ENCODE results near the gene TGFBR1. TPM values are rescaled to one million over a fixed set of nuclear protein-coding genes. Genes with fewer than 3 reads are reported as not detected.

Gene TGFBR1
- total and polyA plus RNA-seq, 2 donors (not counting 1 experiment from before 2014, with no cell fraction given) = 78.5 to 79.1 TPM

GRCh38 chr9:99167119-99167518 lies 62.2 kb downstream of the TGFBR1 start:
- no peak for DNase-seq (ENCODE audit: low read depth in 2 of 2)
- Histone ChIP-seq H3K4me2 (ENCODE audit: extremely low read depth, insufficient read depth, low read length) (no peak overlapping the region), H3K4me1 (ENCODE audit: control insufficient read depth, extremely low read depth, insufficient read depth, low read length) (no peaks in the 10 kb centered on the region), H3K9me3 (ENCODE audit: control insufficient read depth, insufficient read depth, low read depth, low read length) (no peaks in the 10 kb centered on the region), H3K27ac (ENCODE audit: insufficient read depth, low read length) (no peak overlapping the region), H3K9ac (ENCODE audit: insufficient read depth, low read length) (no peak overlapping the region), H3K79me2 (ENCODE audit: control insufficient read depth, insufficient read depth, low read length) (no peaks in the 10 kb centered on the region), H3K4me3 (replicated peaks in 1 of 4; ENCODE audit: control extremely low read depth in 1 of 4, insufficient read depth in 1 of 4, low read depth in 3 of 4, low read length in 4 of 4) (no peak overlapping the region), H3K36me3 (ENCODE audit: control insufficient read depth, insufficient read depth, low read length) (no peaks in the 10 kb centered on the region), H2AFZ (ENCODE audit: low read length) (no peak overlapping the region), H4K20me1 (ENCODE audit: control insufficient read depth, extremely low read depth, insufficient read depth, low read length) (no peaks in the 10 kb centered on the region), H3K27me3 (ENCODE audit: control insufficient read depth, insufficient read depth, low read length) (peaks cover 8% of the 10 kb centered on the region)
- no peak for TF ChIP-seq EZH2 (IDR thresholded peaks at IDR 0.05; ENCODE audit: low read length, missing control alignments)
- no peak for TF ChIP-seq CTCF (conservative IDR thresholded peaks at IDR 0.05 in 1 of 2, IDR thresholded peaks at IDR 0.05 in 1 of 2; ENCODE audit: low read depth in 1 of 2, low read length in 2 of 2)

GRCh38 chr9:99167694-99168093 lies 62.8 kb downstream of the TGFBR1 start:
- H3K27ac ChIP-seq (ENCODE audit: insufficient read depth, low read length) = no peak overlapping the region
- no peak overlapping the region for H3K4me3 ChIP-seq (replicated peaks in 1 of 4; ENCODE audit: control extremely low read depth in 1 of 4, insufficient read depth in 1 of 4, low read depth in 3 of 4, low read length in 4 of 4)
- peaks cover 8% of the 10 kb centered on the region for H3K27me3 ChIP-seq (ENCODE audit: control insufficient read depth, insufficient read depth, low read length)
- TF ChIP-seq EZH2 (IDR thresholded peaks at IDR 0.05; ENCODE audit: low read length, missing control alignments) = no peak
- no peak for TF ChIP-seq CTCF (conservative IDR thresholded peaks at IDR 0.05 in 1 of 2, IDR thresholded peaks at IDR 0.05 in 1 of 2; ENCODE audit: low read depth in 1 of 2, low read length in 2 of 2)
- H2AFZ ChIP-seq (ENCODE audit: low read length) = no peak overlapping the region
- no peaks in the 10 kb centered on the region for H3K36me3 ChIP-seq (ENCODE audit: control insufficient read depth, insufficient read depth, low read length)
- H3K9me3 ChIP-seq (ENCODE audit: control insufficient read depth, insufficient read depth, low read depth, low read length) = no peaks in the 10 kb centered on the region
- no peaks in the 10 kb centered on the region for H4K20me1 ChIP-seq (ENCODE audit: control insufficient read depth, extremely low read depth, insufficient read depth, low read length)
- no peak overlapping the region for H3K9ac ChIP-seq (ENCODE audit: insufficient read depth, low read length)
- H3K4me2 ChIP-seq (ENCODE audit: extremely low read depth, insufficient read depth, low read length) = no peak overlapping the region
- no peaks in the 10 kb centered on the region for H3K79me2 ChIP-seq (ENCODE audit: control insufficient read depth, insufficient read depth, low read length)
- no peaks in the 10 kb centered on the region for H3K4me1 ChIP-seq (ENCODE audit: control insufficient read depth, extremely low read depth, insufficient read depth, low read length)
- no peak for DNase-seq (ENCODE audit: low read depth in 2 of 2)

- no peak overlapping the region for H3K9ac ChIP-seq (ENCODE audit: insufficient read depth, low read length)
- no peaks in the 10 kb centered on the region for H4K20me1 ChIP-seq (ENCODE audit: control insufficient read depth, extremely low read depth, insufficient read depth, low read length)
- no peak for DNase-seq (ENCODE audit: low read depth in 2 of 2)
- no peaks in the 10 kb centered on the region for H3K9me3 ChIP-seq (ENCODE audit: control insufficient read depth, insufficient read depth, low read depth, low read length)
- H3K4me1 ChIP-seq (ENCODE audit: control insufficient read depth, extremely low read depth, insufficient read depth, low read length) = no peaks in the 10 kb centered on the region
- H3K4me2 ChIP-seq (ENCODE audit: extremely low read depth, insufficient read depth, low read length) = no peak overlapping the region
- no peak overlapping the region for H3K4me3 ChIP-seq (replicated peaks in 1 of 4; ENCODE audit: control extremely low read depth in 1 of 4, insufficient read depth in 1 of 4, low read depth in 3 of 4, low read length in 4 of 4)
- H3K27ac ChIP-seq (ENCODE audit: insufficient read depth, low read length) = no peak overlapping the region
- TF ChIP-seq EZH2 (IDR thresholded peaks at IDR 0.05; ENCODE audit: low read length, missing control alignments) (no peak), CTCF (conservative IDR thresholded peaks at IDR 0.05 in 1 of 2, IDR thresholded peaks at IDR 0.05 in 1 of 2; ENCODE audit: low read depth in 1 of 2, low read length in 2 of 2) (no peak)
- no peak overlapping the region for H2AFZ ChIP-seq (ENCODE audit: low read length)
- no peaks in the 10 kb centered on the region for H3K79me2 ChIP-seq (ENCODE audit: control insufficient read depth, insufficient read depth, low read length)
- peaks cover 8% of the 10 kb centered on the region for H3K27me3 ChIP-seq (ENCODE audit: control insufficient read depth, insufficient read depth, low read length)
- H3K36me3 ChIP-seq (ENCODE audit: control insufficient read depth, insufficient read depth, low read length) = no peaks in the 10 kb centered on the region
Measured at GRCh38 chr9:99169086-99169485, 64.2 kb downstream of the TGFBR1 start.
